Muscle layer of colon (tissue), 2 donors: ENCODE data around the gene EXOC6B.

ENCODE experiments used
- H3K27ac ChIP-seq: one replicate; pipeline ENCODE4 v1.7.0; 2013; ENCODE audit warnings: low read depth, mild to moderate bottlenecking, low read length, moderate library complexity
- H3K27me3 ChIP-seq, 2 donors: one replicate each; pipeline ENCODE4 v1.7.0; 2013; ENCODE audit warnings: low read length in 2 of 2, mild to moderate bottlenecking in 2 of 2; ENCODE audit not compliant: insufficient read depth in 2 of 2, control insufficient read depth in 1 of 2
- H3K36me3 ChIP-seq: one replicate; pipeline ENCODE4 v1.7.0; 2013; ENCODE audit warnings: mild to moderate bottlenecking, low read length; ENCODE audit not compliant: insufficient read depth
- H3K4me1 ChIP-seq: one replicate; pipeline ENCODE4 v1.7.0; 2013; ENCODE audit warnings: mild to moderate bottlenecking, low read length; ENCODE audit not compliant: insufficient read depth
- H3K4me3 ChIP-seq, 2 donors: one replicate each; pipeline ENCODE4 v1.7.0; 2013; ENCODE audit warnings: low read length in 2 of 2, low read depth in 1 of 2, mild to moderate bottlenecking in 1 of 2, moderate library complexity in 1 of 2
- H3K9ac ChIP-seq: one replicate; pipeline ENCODE4 v1.7.0; 2013; ENCODE audit warnings: low read length
- H3K9me3 ChIP-seq: one replicate; pipeline ENCODE4 v1.7.0; 2013; ENCODE audit warnings: mild to moderate bottlenecking, low read length
- donor health status: abdominal sarcoma.
- donor health status: Adenocarcinoma of cecum.

Gene EXOC6B

GRCh38 chr2:72134997-72135800 is 690.6 kb downstream of the EXOC6B start:
- no peaks in the 10 kb centered on the region for H3K9me3 ChIP-seq
- H3K4me1 ChIP-seq = peaks cover 4% of the 10 kb centered on the region
- no peak overlapping the region for H3K4me3 ChIP-seq
- no peak overlapping the region for H3K27ac ChIP-seq
- H3K9ac ChIP-seq = no peak overlapping the region
- no peaks in the 10 kb centered on the region for H3K36me3 ChIP-seq
- H3K27me3 ChIP-seq = no peaks in the 10 kb centered on the region

GRCh38 chr2:72134408-72134996 is 691.3 kb downstream of the EXOC6B start:
- no peaks in the 10 kb centered on the region for H3K36me3 ChIP-seq
- H3K9me3 ChIP-seq = no peaks in the 10 kb centered on the region
- peaks cover 4% of the 10 kb centered on the region for H3K4me1 ChIP-seq
- H3K27ac ChIP-seq = no peak overlapping the region
- no peak overlapping the region for H3K4me3 ChIP-seq
- no peak overlapping the region for H3K9ac ChIP-seq
- H3K27me3 ChIP-seq = no peaks in the 10 kb centered on the region

- H3K27me3 ChIP-seq = no peaks in the 10 kb centered on the region
- no peak overlapping the region for H3K27ac ChIP-seq
- H3K9me3 ChIP-seq = no peaks in the 10 kb centered on the region
- H3K4me3 ChIP-seq = no peak overlapping the region
- H3K9ac ChIP-seq = no peak overlapping the region
- peaks cover 4% of the 10 kb centered on the region for H3K4me1 ChIP-seq
- H3K36me3 ChIP-seq = no peaks in the 10 kb centered on the region
Measured at GRCh38 chr2:72133721-72134407, 692.0 kb downstream of the EXOC6B start.

GRCh38 chr2:72132981-72133720 is 692.7 kb downstream of the EXOC6B start:
- Histone ChIP-seq H3K27me3 (no peaks in the 10 kb centered on the region), H3K4me3 (no peak overlapping the region)

GRCh38 chr2:72131916-72132841 is 693.7 kb downstream of the EXOC6B start:
- Histone ChIP-seq H3K27ac (no peak overlapping the region), H3K9ac (no peak overlapping the region), H3K36me3 (no peaks in the 10 kb centered on the region), H3K27me3 (no peaks in the 10 kb centered on the region), H3K4me3 (no peak overlapping the region), H3K4me1 (no peaks in the 10 kb centered on the region), H3K9me3 (no peaks in the 10 kb centered on the region)

More at GRCh38 chr2:72132981-72133720, 692.7 kb downstream of the EXOC6B start:
- no peaks in the 10 kb centered on the region for H3K4me1 ChIP-seq
- H3K9ac ChIP-seq = no peak overlapping the region
- H3K36me3 ChIP-seq = no peaks in the 10 kb centered on the region
- no peaks in the 10 kb centered on the region for H3K9me3 ChIP-seq
- H3K27ac ChIP-seq = no peak overlapping the region

- Histone ChIP-seq H3K4me1 (no peaks in the 10 kb centered on the region), H3K4me3 (no peak overlapping the region), H3K27me3 (no peaks in the 10 kb centered on the region), H3K9ac (no peak overlapping the region), H3K27ac (no peak overlapping the region), H3K36me3 (no peaks in the 10 kb centered on the region), H3K9me3 (no peaks in the 10 kb centered on the region)
Measured at GRCh38 chr2:72131371-72131891, 694.4 kb downstream of the EXOC6B start.

- Histone ChIP-seq H3K9me3 (no peaks in the 10 kb centered on the region), H3K4me3 (no peak overlapping the region), H3K27me3 (no peaks in the 10 kb centered on the region), H3K36me3 (no peaks in the 10 kb centered on the region), H3K4me1 (no peaks in the 10 kb centered on the region), H3K9ac (no peak overlapping the region), H3K27ac (no peak overlapping the region)
Measured at GRCh38 chr2:72130659-72131360, 695.0 kb downstream of the EXOC6B start.

GRCh38 chr2:72129681-72130340 is 696.0 kb downstream of the EXOC6B start:
- Histone ChIP-seq H3K4me1 (no peaks in the 10 kb centered on the region), H3K27ac (no peak overlapping the region), H3K9me3 (no peaks in the 10 kb centered on the region), H3K4me3 (no peak overlapping the region), H3K9ac (no peak overlapping the region), H3K27me3 (no peaks in the 10 kb centered on the region), H3K36me3 (no peaks in the 10 kb centered on the region)

- no peak overlapping the region for H3K9ac ChIP-seq
- no peak overlapping the region for H3K27ac ChIP-seq
Measured at GRCh38 chr2:72128843-72129227, 697.0 kb downstream of the EXOC6B start.

More at GRCh38 chr2:72128843-72129227, 697.0 kb downstream of the EXOC6B start:
- no peaks in the 10 kb centered on the region for H3K4me1 ChIP-seq
- no peaks in the 10 kb centered on the region for H3K27me3 ChIP-seq
- H3K9me3 ChIP-seq = no peaks in the 10 kb centered on the region
- H3K36me3 ChIP-seq = no peaks in the 10 kb centered on the region
- H3K4me3 ChIP-seq = no peak overlapping the region
